ENCODE data around the gene TMEM132C.

Gene TMEM132C

GRCh38 chr12:128667193-128667592 is 400.2 kb downstream of the TMEM132C start:
- DNase-seq (ENCODE audit: low read depth) = no peak

GRCh38 chr12:128671528-128672042 is 404.6 kb downstream of the TMEM132C start:
- no peak for DNase-seq (ENCODE audit: low read depth)

- no peak for DNase-seq (ENCODE audit: low read depth)
Observed at GRCh38 chr12:128672428-128672827, 405.5 kb downstream of the TMEM132C start.

DNA sequence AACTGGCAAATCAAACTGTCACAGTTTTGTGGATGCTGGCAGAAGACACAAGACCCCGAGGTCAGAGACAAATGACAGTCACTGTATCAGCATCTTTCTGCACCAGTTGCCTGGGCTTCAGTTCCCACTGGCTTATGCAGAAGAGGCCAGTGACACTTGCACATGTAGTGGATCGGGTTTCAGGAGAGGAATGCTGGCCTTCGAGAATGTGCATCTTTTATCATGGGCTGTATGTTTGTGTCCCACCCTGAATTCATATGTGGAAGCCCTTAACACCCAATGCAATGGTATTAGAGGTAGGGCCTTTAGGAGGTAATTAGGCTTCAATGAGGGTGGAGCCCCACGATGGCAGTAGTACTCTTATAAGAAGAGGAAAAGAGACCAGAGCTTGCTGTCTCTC is 405.9 kb downstream of the TMEM132C start:
- no peak for DNase-seq (ENCODE audit: low read depth)

DNA sequence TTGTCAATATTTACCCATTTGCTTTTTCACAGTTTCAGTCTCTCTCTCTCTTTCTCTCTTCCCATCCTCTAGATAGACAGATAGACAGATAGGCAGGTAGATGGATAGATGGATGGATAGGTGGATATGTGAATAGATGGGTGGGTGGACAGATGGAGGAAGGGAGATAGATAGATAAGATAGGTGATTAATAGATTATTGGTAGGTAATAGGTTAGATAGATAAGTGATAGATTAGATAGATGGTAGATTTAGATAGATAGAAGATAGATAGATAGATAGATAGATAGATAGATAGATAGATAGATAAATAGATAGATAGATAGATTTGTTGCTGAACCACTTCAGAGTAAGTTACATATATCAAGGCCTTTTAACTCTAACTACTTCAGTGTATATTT is 408.6 kb downstream of the TMEM132C start:
- no peak for DNase-seq (ENCODE audit: low read depth)

DNA sequence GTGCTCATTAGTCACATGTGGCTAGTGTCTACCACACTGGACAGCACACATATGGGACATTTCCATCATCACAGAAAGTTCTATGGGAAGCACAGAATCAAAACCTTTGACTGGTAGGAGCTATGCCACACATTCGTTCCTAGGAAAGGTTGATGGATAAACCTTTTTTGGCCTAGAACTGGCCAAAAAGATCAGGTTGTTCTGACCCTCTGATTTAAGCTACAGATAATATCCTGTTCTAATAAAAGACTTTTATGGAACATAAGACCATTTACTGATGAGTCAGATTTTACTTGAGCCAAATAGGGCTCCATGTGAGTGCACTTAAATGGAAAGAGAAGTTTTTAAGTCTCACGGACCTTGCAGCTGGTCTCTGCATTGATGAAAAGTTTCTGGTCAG is 413.6 kb downstream of the TMEM132C start:
- DNase-seq (ENCODE audit: low read depth) = no peak

GRCh38 chr12:128682548-128683275 is 415.7 kb downstream of the TMEM132C start:
- DNase-seq (ENCODE audit: low read depth) = no peak

DNA sequence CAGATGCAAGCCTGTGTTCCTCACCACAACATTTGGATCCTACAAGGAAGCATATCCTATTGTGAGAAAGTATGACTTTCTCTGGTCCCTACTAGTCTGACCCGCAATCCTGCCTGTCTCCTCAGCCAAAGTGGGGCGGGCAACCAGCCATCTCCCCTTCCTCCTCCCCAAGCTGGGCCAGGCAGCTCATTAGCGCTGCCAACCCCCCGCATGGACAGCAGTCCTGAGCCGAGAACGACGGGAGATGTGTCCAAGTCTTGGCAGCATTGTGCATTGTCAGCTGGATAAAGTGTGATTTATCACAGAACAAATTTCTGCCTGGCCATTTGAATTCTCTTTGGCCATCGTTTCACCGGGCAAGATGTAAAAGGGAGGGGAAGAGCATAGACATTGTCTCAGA is 417.4 kb downstream of the TMEM132C start:
- DNase-seq (ENCODE audit: low read depth) = no peak

DNA sequence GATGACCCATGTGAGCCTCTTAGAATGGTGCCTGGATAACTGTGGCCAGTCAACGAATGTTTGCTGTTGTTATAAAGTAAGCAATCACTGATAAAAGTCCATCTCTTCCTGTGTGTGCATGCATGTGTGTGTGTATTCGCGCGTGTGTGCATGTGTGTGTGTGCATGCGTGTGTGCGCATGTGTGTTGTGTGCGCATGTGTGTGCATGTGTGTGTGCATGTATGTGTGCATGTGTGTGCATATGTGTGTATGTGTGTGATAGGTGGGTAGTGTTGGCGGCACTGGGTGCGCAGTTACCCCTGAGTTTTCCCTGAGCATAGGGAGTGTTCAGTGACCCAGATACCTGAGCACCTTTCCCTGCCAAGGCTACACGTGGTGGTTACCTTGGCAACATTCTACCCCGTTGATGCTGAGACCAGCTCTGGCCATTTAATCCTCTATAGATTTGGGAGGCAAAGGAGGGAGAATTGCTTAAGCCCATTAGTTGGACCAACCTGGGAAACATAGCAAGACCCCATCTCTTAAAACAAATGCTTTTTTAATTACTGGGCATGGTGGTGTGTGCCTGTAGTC is 419.0 kb downstream of the TMEM132C start:
- DNase-seq (ENCODE audit: low read depth) = no peak

- no peak for DNase-seq (ENCODE audit: low read depth)
Observed at GRCh38 chr12:128687851-128688250, 420.9 kb downstream of the TMEM132C start.

GRCh38 chr12:128690641-128691040 is 423.7 kb downstream of the TMEM132C start:
- DNase-seq (ENCODE audit: low read depth) = no peak

- no peak for DNase-seq (ENCODE audit: low read depth)
Observed at GRCh38 chr12:128693115-128693514, 426.1 kb downstream of the TMEM132C start.

DNA sequence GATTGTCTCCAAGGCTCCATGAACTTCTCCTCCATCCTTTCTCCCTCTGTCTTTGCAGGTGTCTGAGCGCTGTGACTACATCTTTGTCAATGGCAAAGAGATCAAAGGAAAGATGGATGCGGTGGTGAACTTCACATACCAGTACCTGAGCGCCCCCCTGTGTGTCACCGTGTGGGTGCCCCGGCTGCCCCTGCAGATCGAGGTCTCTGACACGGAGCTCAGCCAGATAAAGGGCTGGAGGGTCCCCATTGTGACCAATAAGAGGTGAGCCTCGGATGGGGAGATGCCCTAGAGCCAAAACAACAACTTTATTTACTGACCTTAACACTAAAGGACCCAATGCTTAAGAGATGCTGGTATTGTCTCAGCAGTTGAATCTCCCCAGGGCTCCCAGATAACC is 426.8 kb downstream of the TMEM132C start:
- no peak for DNase-seq (ENCODE audit: low read depth)

DNA sequence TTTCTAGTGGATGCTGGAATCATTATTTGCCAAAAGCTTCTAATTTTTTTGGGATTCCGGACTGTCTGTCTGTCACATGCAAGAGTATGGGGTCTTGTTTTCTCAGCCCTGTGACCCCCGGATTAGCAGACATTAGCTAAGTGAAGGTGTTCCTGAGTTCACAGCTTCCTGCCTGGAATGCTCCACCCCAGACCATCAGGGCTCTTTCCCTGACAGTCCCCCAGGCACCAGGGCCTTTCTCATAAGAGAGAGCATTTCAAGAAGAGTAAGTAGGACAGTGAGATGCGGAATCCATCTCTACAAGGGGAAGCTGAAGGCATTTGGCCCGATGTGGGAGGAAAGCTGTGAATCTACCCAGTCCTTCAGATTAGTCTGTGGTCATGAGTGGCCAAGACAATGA is 427.5 kb downstream of the TMEM132C start:
- no peak for DNase-seq (ENCODE audit: low read depth)

DNA sequence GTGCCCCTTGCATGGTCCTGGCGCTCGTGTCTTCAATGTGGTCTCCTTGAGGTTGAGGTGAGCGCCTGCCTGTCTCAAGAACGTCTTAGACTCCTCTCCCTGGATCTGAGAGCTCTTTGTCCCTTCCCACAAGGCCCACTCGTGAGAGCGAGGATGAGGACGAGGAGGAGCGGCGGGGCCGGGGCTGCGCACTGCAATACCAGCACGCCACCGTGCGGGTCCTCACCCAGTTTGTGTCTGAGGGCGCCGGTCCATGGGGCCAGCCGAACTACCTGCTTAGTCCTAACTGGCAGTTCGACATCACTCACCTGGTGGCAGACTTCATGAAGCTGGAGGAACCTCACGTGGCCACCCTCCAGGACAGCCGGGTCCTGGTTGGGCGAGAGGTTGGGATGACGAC is 428.7 kb downstream of the TMEM132C start:
- DNase-seq (ENCODE audit: low read depth) = no peak

GRCh38 chr12:128698301-128698972 is 431.5 kb downstream of the TMEM132C start:
- DNase-seq (ENCODE audit: low read depth) = no peak

- no peak for DNase-seq (ENCODE audit: low read depth)
Observed at GRCh38 chr12:128699106-128699505, 432.1 kb downstream of the TMEM132C start.

GRCh38 chr12:128702371-128702770 is 435.4 kb downstream of the TMEM132C start:
- no peak for DNase-seq (ENCODE audit: low read depth)

- no peak for DNase-seq (ENCODE audit: low read depth)
Observed at GRCh38 chr12:128705140-128705539, 438.2 kb downstream of the TMEM132C start.

DNA sequence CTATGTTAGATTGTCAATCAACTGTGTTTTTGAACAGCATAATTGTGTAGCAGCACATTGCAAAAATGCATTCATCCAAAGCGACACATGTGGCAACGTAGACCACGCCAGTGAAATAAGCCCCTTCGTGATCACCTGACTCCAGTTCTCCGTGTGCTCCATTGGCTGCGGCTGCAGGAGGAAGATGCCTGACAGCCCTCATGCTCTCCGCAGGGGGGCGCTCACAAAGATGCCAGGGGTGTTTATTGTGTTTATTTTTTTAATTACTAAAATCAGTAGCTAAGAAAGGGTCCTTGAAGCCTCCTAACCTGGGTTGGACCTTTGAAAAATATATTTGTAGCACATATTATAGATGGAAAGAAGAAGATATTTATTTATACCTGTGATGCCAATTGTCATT is 440.5 kb downstream of the TMEM132C start:
- no peak for DNase-seq (ENCODE audit: low read depth)

- DNase-seq (ENCODE audit: low read depth) = no peak
Observed at GRCh38 chr12:128708789-128709188, 441.8 kb downstream of the TMEM132C start.

DNA sequence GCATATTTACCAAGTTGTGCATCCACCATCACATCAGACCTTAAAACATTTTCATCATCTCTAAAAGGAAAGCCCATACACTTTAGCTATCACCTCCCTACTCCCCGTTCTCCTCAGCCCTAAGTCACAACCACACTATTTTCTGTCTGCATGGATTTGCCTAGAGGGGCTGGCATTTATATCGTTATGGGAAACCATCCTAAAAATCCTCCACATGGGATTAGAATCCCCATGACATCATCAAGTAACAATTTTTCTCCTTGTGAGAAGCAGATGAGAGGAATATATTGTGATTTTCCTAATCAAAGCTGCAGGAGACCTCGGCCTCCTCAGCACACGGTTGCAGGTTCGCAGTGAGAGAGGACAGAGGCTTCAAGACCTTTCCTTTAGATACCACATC is 442.7 kb downstream of the TMEM132C start:
- no peak for DNase-seq (ENCODE audit: low read depth)

- DNase-seq (ENCODE audit: low read depth) = no peak
Observed at GRCh38 chr12:128711486-128711885, 444.5 kb downstream of the TMEM132C start.

All from stimulated activated CD8-positive, alpha-beta memory T cell treated with anti-CD3 and anti-CD28 coated beads, Interleukin-15, amount 100 ng/mL, for 1 hour (primary cell).